ENCODE measurements around the gene S100A4.

DNA sequence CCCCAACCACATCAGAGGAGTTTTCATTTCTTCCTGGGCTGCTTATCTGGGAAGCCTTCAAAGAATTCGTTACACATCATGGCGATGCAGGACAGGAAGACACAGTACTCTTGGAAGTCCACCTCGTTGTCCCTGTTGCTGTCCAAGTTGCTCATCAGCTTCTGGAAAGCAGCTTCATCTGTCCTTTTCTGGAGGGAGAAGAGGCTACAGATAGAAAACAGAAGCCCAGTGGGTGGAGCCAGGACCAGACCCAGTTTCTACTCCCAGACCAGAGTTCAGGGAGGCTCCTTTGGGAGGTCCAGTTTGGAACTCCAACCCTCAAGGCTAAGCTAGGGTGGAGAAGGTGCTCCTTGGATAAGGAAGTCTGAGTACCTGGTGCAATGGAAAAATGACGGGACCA is 1.9 kb downstream of the S100A4 start:
- TF ChIP-seq POLR2A (IDR thresholded peaks at IDR 0.05; ENCODE audit: low read length) (no peak), GATA1 (IDR thresholded peaks at IDR 0.05; ENCODE audit: low read depth, low read length) (no peak)
